IPS-20b (cell line): Measurements from ENCODE around the gene CCL16.
"Not testable (repeated sequence)": the region's sequence is repeated elsewhere in the genome, so short reads cannot be mapped to it uniquely, and the experiment has no call there.

ENCODE experiments used
- H3K27ac ChIP-seq: one replicate; pipeline ENCODE4 v1.5.1; 2013; ENCODE audit warnings: low read length
- H3K27me3 ChIP-seq: 2 replicates; pipeline ENCODE4 v1.6.1; 2013; ENCODE audit warnings: mild to moderate bottlenecking, low read length, inconsistent platforms; ENCODE audit not compliant: insufficient read depth
- H3K36me3 ChIP-seq: 2 replicates; pipeline ENCODE4 v1.6.1; 2013; ENCODE audit warnings: low read depth, mild to moderate bottlenecking, inconsistent platforms, low read length, moderate library complexity; ENCODE audit not compliant: insufficient read depth
- H3K4me1 ChIP-seq: 2 replicates; pipeline ENCODE4 v1.6.1; 2013; ENCODE audit warnings: mild to moderate bottlenecking, control low read depth, inconsistent platforms, low read length, moderate library complexity; ENCODE audit not compliant: insufficient read depth
- H3K4me3 ChIP-seq: 2 replicates; pipeline ENCODE4 v1.5.1; 2013; ENCODE audit warnings: mild to moderate bottlenecking, low read length, inconsistent platforms
- H3K9ac ChIP-seq: 2 replicates; pipeline ENCODE4 v1.6.1; 2013; ENCODE audit warnings: low read depth, mild to moderate bottlenecking, inconsistent platforms, low read length, moderate library complexity
- H3K9me3 ChIP-seq: 2 replicates; pipeline ENCODE4 v1.6.1; 2013; ENCODE audit warnings: mild to moderate bottlenecking, low read depth, low read length, inconsistent platforms; ENCODE audit not compliant: insufficient read depth

The CCL16 gene, protein sequence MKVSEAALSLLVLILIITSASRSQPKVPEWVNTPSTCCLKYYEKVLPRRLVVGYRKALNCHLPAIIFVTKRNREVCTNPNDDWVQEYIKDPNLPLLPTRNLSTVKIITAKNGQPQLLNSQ

DNA sequence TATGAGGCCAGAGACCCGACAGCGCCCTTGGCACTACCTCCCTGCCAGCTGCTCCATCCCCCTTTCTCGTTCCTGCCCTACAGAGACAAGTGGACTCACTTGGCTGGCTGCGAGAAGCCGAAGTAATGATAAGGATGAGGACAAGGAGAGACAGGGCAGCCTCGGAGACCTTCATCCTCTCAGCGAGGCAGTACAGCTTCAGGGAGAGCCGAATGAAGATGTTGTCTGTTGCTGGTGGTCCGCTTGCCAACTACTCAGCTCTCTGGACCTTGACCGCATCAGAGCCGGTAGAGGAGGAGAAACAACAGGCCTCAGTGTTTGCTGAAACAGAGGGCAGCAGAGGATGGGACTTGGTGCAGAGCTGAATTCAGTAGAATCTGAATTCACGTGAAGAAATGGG, at the start of gene CCL16:
CCL16 (minus strand) TSS at position 252 of the 400 bp plus-strand sequence; CDS start at position 175, 77 bp downstream.
- no peak within 1 kb of the TSS for H3K27ac ChIP-seq
- H3K4me3 ChIP-seq = no peak within 1 kb of the TSS
- H3K27me3 ChIP-seq = no peaks in the 10 kb centered on the region
- H3K4me1 ChIP-seq = no peaks in the 10 kb centered on the region; the same call in 1 of the 2 replicates
- no peaks in the 10 kb centered on the region for H3K9me3 ChIP-seq
- no peaks in the 10 kb centered on the region for H3K36me3 ChIP-seq
- no peak within 1 kb of the TSS for H3K9ac ChIP-seq

DNA sequence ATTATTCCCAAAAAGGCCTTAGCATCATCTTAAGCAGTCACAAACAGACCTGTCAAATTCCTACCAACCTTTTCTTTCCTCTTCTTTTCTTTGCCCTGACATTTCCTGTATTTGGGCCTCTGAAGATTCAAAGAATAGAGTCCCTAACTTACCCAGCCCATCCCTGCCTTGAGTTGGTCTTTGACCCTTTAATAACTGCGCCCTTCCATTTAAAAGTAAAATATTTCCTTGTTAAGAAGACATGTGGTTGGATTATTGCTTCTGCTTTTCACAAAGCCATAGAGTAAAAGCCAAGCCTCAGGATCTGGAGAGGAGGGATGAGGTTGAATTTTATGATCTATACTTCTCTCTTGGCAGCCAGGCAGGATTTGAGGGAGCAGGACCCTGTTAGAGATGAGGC, 49.7 kb upstream of the CCL16 start:
- Histone ChIP-seq H3K9me3 (no peaks in the 10 kb centered on the region), H3K27ac (no peak overlapping the region), H3K36me3 (no peaks in the 10 kb centered on the region), H3K4me1 (no peaks in the 10 kb centered on the region), H3K9ac (no peak overlapping the region), H3K27me3 (no peaks in the 10 kb centered on the region; the same call in 1 of the 2 replicates), H3K4me3 (no peak overlapping the region)

DNA sequence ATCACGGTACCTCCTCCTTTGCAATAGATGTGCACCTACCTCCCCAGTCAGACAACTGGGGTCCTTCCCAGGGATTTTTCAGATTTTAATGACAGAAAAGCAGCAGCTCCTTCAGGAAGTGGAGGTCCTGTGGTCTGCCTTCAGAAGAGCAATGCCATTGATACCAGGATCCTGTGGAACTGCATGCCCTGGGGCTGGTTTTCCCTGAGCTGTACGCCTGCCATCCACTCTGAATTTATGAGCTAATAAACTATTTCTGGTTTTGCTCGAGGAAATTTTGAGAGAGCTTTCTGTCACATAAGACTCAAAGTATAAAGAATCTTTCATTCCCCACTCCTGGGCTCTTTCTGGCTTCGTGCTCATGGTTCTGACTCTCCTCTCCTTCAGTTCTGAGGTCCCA, 46.5 kb upstream of the CCL16 start:
- Histone ChIP-seq H3K36me3 (no peaks in the 10 kb centered on the region), H3K4me3 (no peak overlapping the region), H3K4me1 (no peaks in the 10 kb centered on the region), H3K9ac (no peak overlapping the region; the same call in 1 of the 2 replicates), H3K27me3 (no peaks in the 10 kb centered on the region; the same call in 1 of the 2 replicates), H3K9me3 (no peaks in the 10 kb centered on the region), H3K27ac (no peak overlapping the region)

DNA sequence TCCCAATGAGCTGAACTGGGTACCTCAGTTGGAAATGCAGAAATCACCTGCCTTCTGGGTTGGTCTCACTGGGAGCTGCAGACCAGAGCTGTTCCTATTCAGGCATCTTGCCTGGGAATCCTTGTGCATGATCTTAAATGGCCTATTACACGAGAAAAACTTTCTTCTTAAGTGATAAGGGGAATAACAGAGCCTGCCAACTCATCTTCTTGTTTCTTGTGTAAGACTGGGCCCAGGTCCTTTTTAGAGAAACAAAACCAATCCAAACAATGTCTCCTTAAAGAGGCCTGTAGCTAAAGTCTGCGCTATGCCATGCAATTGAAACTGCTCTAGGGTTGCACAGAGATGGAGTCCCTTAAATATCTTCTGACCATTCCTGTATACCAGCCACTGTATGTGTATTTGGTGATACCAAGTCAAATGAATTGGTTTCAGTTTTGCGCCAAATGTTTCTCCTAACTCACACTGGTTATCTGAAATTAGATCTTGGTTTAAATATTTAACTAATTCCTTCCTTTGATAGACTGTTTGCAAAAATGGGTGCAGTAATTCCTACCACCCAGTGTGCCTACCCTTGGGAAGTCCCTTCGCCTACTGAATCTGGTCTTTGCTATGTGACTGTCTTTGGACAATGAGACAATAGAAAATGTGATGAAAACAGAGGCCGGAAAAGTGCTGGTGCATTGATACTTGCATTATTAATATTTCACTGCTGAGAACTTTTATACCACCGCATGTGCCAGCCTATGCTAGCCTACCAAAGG, 43.0 kb upstream of the CCL16 start:
- no peak overlapping the region for H3K9ac ChIP-seq
- H3K4me1 ChIP-seq = no peaks in the 10 kb centered on the region
- H3K4me3 ChIP-seq = no peak overlapping the region
- H3K27ac ChIP-seq = no peak overlapping the region
- no peaks in the 10 kb centered on the region for H3K36me3 ChIP-seq
- H3K9me3 ChIP-seq = no peaks in the 10 kb centered on the region
- H3K27me3 ChIP-seq = no peaks in the 10 kb centered on the region

DNA sequence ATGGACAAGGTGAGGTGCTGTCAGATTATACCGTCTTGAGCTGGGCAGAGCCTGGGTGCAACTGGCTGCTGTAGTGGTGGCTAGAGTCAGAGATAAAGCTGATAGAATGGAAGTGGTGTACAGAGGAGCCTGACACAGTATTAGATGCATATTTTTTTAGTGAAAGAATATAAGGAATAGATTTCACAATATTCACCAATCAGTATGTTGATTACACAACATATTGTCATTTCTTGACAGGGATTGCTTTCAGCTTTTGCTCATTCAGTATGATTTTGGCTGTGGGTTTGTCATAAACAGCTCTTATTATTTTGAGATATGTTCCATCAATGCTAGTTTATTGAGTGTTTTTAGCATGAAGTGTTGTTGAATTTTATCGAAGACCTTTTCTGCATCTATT, 38.1 kb upstream of the CCL16 start:
- no peak overlapping the region for H3K4me3 ChIP-seq
- H3K27ac ChIP-seq = no peak overlapping the region

DNA sequence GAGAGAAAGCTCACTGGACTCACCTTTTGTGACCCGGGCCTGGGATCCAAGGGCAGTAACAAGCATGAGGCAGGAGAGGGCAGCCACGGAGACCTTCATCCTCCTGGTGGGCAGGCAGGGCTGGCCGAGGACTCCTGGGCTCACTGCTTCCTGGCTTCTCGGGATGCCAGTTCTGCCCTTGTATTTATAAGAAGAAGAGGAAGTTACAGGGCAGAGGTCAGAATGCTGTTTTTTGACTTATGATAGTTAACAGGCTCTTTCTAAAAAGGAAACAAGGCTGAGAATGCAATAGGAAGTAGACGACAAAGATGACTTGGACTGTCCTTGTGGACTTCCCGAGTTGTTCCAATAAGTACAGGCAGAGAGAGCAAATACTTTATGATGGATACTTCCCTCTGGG, 36.5 kb upstream of the CCL16 start, which contains the start of gene CCL23:
CCL23 (minus strand) TSS at position 174 of the 400 bp plus-strand sequence; CDS start at position 99, 75 bp downstream.
- Histone ChIP-seq H3K4me1 (no peaks in the 10 kb centered on the region), H3K27ac (no peak within 1 kb of the TSS), H3K27me3 (no peaks in the 10 kb centered on the region; the same call in 1 of the 2 replicates), H3K4me3 (no peak within 1 kb of the TSS), H3K36me3 (no peaks in the 10 kb centered on the region), H3K9me3 (no peaks in the 10 kb centered on the region), H3K9ac (no peak within 1 kb of the TSS)

More for the DNA sequence above, 38.1 kb upstream of the CCL16 start:
- no peak overlapping the region for H3K9ac ChIP-seq
- H3K4me1 ChIP-seq = no peaks in the 10 kb centered on the region
- no peaks in the 10 kb centered on the region; the same call in 1 of the 2 replicates for H3K27me3 ChIP-seq
- no peaks in the 10 kb centered on the region for H3K36me3 ChIP-seq
- H3K9me3 ChIP-seq = no peaks in the 10 kb centered on the region

DNA sequence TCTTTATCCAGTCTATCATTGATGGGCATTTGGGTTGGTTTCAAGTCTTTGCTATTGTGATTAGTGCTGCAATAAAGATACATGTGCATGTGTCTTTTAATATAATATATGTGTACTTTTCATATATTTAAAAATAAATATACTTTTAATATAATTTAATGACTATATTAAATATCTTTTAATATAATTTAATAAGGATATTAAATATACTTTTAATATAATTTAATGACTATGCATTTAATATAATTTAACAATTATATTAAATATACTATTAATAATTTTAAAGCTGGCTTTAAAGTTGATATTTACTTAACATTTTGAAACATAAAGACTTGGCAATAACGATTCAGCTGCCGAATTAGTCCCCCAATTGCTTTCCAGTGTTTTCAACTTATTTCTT, 35.3 kb upstream of the CCL16 start:
- Histone ChIP-seq H3K36me3 (no peaks in the 10 kb centered on the region), H3K4me1 (no peaks in the 10 kb centered on the region), H3K4me3 (no peak overlapping the region)

DNA sequence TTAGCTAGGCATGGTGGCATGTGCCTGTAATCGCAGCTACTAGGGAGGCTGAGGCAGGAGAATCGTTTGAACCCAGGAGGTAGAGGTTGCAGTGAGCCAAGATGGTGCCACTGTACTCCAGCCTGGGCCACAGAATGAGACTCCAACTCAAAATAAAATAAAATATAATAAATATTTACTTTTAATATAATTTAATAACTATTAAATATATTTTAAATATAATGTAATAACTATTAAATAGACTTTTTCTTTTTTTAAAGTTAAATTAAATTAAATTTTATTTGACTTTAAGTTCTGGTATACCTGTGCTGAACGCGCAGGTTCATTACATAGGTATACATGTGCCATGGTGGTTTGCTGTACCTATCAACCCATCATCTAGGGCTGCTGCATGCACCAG, 34.6 kb upstream of the CCL16 start:
- H3K4me3 ChIP-seq, H3K9ac ChIP-seq, H3K36me3 ChIP-seq, H3K27ac ChIP-seq, H3K27me3 ChIP-seq, H3K9me3 ChIP-seq, H3K4me1 ChIP-seq: not testable (repeated sequence)

More for the DNA sequence above, 35.3 kb upstream of the CCL16 start:
- H3K9me3 ChIP-seq = no peaks in the 10 kb centered on the region
- H3K9ac ChIP-seq = no peak overlapping the region
- H3K27me3 ChIP-seq = no peaks in the 10 kb centered on the region; the same call in 1 of the 2 replicates
- no peak overlapping the region for H3K27ac ChIP-seq

DNA sequence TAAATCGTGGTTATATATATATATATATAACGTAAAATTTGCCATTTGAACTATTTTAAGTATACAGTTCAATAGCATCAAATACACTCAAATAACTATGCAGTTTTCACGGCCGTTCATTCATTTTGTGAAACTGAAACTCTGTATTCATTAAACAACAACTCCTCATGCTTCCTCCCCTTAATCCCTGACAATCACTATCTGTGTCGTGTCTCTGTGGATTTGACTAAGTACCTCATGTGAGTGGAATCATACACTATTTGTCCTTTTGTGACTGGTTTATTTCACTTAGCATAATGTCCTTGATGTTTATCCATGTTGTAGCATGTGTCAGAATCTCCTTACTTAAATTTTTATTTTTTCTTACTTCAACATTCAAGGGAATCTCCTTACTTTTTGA, 33.6 kb upstream of the CCL16 start:
- Histone ChIP-seq H3K27ac (no peak overlapping the region), H3K4me1 (no peaks in the 10 kb centered on the region), H3K27me3 (no peaks in the 10 kb centered on the region; the same call in 1 of the 2 replicates), H3K36me3 (no peaks in the 10 kb centered on the region), H3K9ac (no peak overlapping the region), H3K9me3 (peaks cover 5% of the 10 kb centered on the region), H3K4me3 (no peak overlapping the region)

DNA sequence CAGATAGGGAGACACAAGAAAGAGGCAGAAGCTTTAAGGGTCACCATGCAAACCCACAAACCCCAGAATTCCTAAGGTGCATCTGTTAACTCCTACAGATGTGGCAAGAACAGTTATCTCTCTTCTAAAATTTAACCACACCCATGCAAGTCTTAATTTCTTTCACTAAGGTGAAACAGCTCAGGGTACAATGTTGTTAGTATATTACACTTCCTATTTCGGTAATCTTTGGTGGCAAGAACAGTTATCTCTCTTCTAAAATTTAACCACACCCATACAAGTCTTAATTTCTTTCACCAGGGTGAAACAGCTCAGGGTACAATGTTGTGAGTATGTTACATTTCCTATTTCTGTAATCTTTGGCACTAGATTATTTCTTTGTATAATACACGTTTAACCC, 29.9 kb upstream of the CCL16 start:
- H3K4me1 ChIP-seq = no peaks in the 10 kb centered on the region
- no peak overlapping the region for H3K4me3 ChIP-seq
- no peaks in the 10 kb centered on the region for H3K27me3 ChIP-seq
- no peak overlapping the region for H3K27ac ChIP-seq
- H3K9me3 ChIP-seq = peaks cover 18% of the 10 kb centered on the region
- no peaks in the 10 kb centered on the region for H3K36me3 ChIP-seq
- no peak overlapping the region for H3K9ac ChIP-seq

DNA sequence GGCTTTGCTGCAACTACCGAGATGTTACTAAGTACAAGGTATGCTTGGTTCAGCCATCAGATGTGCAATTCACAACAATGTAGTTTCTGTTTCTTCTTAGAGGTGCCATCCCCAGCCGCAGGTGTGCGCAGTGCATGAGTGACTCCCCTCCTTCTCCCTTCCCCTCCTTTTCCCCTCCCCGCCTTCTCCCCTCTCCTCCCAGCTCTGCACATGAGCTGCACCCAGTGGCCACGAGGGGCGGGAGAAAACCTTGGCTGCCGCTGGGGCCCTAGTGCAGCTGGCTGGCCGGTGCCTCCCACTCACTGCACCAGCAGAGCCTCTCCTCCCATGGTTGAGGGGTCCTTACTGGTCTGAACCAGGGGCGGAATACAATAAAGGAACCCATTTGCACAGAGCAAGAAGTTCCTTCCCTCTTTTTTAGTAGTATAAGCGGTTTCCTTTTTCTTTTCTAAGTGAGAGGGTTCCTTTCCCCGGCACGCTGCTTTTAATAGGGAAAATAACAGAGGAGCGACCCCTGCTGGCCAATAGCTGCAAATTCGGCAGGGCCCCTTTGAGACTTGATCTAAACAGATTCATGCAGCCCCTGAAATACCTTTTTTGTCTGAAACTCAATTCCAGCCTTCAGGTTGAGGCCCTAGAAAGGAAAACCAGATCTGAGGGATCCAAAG, 27.8 kb upstream of the CCL16 start:
- Histone ChIP-seq H3K4me1 (no peaks in the 10 kb centered on the region), H3K27ac (no peak overlapping the region), H3K9ac (no peak overlapping the region), H3K9me3 (peaks cover 18% of the 10 kb centered on the region), H3K4me3 (no peak overlapping the region), H3K36me3 (no peaks in the 10 kb centered on the region), H3K27me3 (no peaks in the 10 kb centered on the region)
